ENCODE results near the gene PRR36. TPM values are rescaled to one million over a fixed set of nuclear protein-coding genes. Genes with fewer than 3 reads are reported as not detected.
A peak's percentile ranks its signal among the peaks of the same experiment; 100 is the strongest.

Gene PRR36
- total RNA-seq, 1 experiment from 2014 or later: 21.9 TPM

DNA sequence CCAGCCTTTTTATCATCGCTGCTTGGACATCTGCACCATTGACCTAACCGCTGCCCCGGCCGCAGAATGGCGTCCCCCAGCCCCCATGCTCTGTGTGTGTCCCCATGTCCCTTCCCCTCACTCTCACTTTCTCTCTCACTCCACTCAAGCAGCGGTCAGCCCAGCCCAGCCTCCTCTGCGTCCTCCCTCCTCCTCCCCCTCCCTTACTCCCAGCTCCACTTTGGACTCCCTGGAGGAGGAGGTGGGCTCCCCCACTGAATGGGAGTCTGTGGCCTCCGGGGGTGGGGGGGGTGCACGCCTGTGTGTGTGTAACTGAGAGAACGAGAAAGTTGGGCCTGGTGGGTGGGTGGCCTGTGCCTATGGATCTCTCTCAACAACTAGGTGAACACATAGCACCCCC, 31.7 kb upstream of the PRR36 start:
- Mint-ChIP-seq H3K4me1 (peaks cover 20% of the 10 kb centered on the region), H3K27me3 (ENCODE audit: low read depth) (peaks cover 13% of the 10 kb centered on the region), H3K4me3 (peak overlapping the region; percentile 60), H3K36me3 (peaks cover 4% of the 10 kb centered on the region; the same call in 1 of the 2 replicates), H3K9me3 (no peaks in the 10 kb centered on the region), H3K27ac (peak overlapping the region; percentile 38; the same call in 1 of the 2 replicates)
- no peak for ATAC-seq
- ChIA-PET CTCF (interaction anchor here (5.1 kb wide), 1 partner anchor 13 kb away, joined by 70 read pairs; the partner anchor contains the start of gene SNAPC2), POLR2A (no interaction called here)
- TF ChIP-seq ATF1 (CRISPR knock-in tag; IDR thresholded peaks at IDR 0.05) (no peak), IRF2 (CRISPR knock-in tag; IDR thresholded peaks at IDR 0.05; ENCODE audit: borderline replicate concordance, low read depth) (no peak), RELA (CRISPR knock-in tag; IDR thresholded peaks at IDR 0.05; ENCODE audit: borderline replicate concordance) (no peak)
- TF ChIP-seq, protein P1, sequence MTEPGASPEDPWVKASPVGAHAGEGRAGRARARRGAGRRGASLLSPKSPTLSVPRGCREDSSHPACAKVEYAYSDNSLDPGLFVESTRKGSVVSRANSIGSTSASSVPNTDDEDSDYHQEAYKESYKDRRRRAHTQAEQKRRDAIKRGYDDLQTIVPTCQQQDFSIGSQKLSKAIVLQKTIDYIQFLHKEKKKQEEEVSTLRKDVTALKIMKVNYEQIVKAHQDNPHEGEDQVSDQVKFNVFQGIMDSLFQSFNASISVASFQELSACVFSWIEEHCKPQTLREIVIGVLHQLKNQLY (CRISPR knock-in tag; IDR thresholded peaks at IDR 0.05): no peak
- DNase-seq (ENCODE audit: low spot score): no peak

DNA sequence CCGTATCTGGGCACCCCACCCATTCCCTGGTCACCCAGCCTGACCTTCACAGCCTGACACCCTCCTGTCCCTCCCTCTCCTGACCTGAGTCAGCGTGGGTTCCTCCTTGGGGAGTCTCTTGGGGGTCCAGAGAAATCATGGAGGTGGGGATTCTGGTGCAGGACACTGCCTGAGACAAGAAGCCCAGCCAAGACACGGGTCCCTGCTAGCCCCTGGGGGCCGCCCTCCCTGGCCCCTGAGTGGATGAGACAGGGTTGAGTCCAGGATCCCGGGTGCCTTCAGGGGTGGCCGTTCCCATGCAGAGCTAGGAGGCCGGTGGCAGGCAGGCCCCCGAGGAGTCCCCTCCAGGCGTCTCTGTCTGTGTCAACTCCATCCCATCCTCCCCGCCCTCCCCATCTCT, 31.1 kb upstream of the PRR36 start:
- DNase-seq (ENCODE audit: low spot score) (no peak), ATAC-seq (no peak)
- TF ChIP-seq, protein P2, sequence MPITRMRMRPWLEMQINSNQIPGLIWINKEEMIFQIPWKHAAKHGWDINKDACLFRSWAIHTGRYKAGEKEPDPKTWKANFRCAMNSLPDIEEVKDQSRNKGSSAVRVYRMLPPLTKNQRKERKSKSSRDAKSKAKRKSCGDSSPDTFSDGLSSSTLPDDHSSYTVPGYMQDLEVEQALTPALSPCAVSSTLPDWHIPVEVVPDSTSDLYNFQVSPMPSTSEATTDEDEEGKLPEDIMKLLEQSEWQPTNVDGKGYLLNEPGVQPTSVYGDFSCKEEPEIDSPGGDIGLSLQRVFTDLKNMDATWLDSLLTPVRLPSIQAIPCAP (CRISPR knock-in tag; IDR thresholded peaks at IDR 0.05): no peak
- TF ChIP-seq, protein P3, sequence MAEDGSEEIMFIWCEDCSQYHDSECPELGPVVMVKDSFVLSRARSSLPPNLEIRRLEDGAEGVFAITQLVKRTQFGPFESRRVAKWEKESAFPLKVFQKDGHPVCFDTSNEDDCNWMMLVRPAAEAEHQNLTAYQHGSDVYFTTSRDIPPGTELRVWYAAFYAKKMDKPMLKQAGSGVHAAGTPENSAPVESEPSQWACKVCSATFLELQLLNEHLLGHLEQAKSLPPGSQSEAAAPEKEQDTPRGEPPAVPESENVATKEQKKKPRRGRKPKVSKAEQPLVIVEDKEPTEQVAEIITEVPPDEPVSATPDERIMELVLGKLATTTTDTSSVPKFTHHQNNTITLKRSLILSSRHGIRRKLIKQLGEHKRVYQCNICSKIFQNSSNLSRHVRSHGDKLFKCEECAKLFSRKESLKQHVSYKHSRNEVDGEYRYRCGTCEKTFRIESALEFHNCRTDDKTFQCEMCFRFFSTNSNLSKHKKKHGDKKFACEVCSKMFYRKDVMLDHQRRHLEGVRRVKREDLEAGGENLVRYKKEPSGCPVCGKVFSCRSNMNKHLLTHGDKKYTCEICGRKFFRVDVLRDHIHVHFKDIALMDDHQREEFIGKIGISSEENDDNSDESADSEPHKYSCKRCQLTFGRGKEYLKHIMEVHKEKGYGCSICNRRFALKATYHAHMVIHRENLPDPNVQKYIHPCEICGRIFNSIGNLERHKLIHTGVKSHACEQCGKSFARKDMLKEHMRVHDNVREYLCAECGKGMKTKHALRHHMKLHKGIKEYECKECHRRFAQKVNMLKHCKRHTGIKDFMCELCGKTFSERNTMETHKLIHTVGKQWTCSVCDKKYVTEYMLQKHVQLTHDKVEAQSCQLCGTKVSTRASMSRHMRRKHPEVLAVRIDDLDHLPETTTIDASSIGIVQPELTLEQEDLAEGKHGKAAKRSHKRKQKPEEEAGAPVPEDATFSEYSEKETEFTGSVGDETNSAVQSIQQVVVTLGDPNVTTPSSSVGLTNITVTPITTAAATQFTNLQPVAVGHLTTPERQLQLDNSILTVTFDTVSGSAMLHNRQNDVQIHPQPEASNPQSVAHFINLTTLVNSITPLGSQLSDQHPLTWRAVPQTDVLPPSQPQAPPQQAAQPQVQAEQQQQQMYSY (CRISPR knock-in tag; IDR thresholded peaks at IDR 0.05): no peak
- no peak for TF ChIP-seq GRHL2 (CRISPR knock-in tag; IDR thresholded peaks at IDR 0.05; ENCODE audit: insufficient replicate concordance, severe bottlenecking)
- ChIA-PET CTCF (interaction anchor here (5.1 kb wide), 1 partner anchor 14 kb away, joined by 70 read pairs; the partner anchor contains the start of gene SNAPC2), POLR2A (no interaction called here)
- H3K4me3 Mint-ChIP-seq: peak overlapping the region; percentile 90
- H3K9me3 Mint-ChIP-seq: no peaks in the 10 kb centered on the region
- H3K36me3 Mint-ChIP-seq: no peaks in the 10 kb centered on the region
- peaks cover 20% of the 10 kb centered on the region for H3K4me1 Mint-ChIP-seq
- H3K27ac Mint-ChIP-seq: peak overlapping the region; percentile 34; the same call in 1 of the 2 replicates
- peaks cover 13% of the 10 kb centered on the region for H3K27me3 Mint-ChIP-seq (ENCODE audit: low read depth)

DNA sequence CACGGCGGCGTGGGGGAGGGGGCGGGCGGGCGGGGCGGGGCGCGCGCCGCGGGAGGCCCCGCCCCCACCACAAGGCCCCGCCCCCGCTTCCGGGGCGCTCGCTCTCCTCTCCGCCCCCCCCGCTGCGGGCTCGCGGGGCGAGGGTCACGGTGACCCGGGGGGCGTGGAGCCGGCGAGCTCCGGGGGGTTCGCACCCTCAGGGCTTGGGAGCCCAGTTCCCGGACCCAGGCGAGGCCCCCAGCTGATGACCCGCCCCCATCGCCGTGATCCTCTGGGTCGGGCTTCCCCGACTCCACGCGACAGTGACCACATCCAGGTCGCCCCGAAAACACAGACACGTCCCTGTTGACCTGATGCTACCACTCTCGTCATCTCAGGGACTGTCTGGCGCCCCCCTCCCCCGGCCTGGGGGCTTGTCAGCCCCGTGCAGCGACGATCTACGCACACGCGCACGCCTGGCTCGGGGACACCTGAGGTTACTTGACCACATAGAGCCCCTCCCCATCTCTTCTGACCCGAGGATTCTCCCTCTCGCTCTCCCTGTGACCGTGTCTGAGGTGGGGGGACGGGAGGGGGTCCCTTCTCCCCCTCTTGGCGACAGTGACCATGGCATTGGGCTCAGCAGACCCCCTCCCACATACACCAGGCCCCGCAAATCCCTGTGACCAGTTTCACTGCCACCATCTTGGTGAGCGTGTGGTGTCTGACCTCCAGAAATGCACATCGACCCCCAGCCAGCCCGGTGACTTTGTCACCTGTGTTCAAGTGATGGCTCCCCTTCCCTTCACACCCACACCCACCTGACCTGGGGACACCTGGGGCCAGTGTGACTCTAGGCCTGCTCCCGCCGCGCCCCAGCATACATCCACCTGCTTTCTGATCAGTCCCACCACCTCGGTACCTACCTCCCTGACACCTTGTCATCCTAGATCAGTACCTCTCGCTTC, 30.2 kb upstream of the PRR36 start:
- H3K27ac Mint-ChIP-seq: peak overlapping the region; percentile 34
- peaks cover 13% of the 10 kb centered on the region for H3K27me3 Mint-ChIP-seq (ENCODE audit: low read depth)
- DNase-seq (ENCODE audit: low spot score) (no peak), ATAC-seq (no peak; the same call in 1 of the 2 replicates)
- ChIA-PET POLR2A (interaction anchor here (0.5 to 1.8 kb wide), 8 partner anchors 16 to 336 kb away, joined by 3 to 10 read pairs (median 5); partner anchors contain the start of gene LRRC8E), CTCF (interaction anchor here (0.5 to 5.0 kb wide), 26 partner anchors 7 to 805 kb away, joined by 3 to 70 read pairs (median 5); partner anchors contain the start of genes LRRC8E, SNAPC2, TIMM44 and TRAPPC5)
- no peaks in the 10 kb centered on the region for H3K9me3 Mint-ChIP-seq
- H3K4me3 Mint-ChIP-seq: peak overlapping the region; percentile 90
- no peak for TF ChIP-seq FOXK1 (CRISPR knock-in tag; IDR thresholded peaks at IDR 0.05)
- TF ChIP-seq, protein P4, sequence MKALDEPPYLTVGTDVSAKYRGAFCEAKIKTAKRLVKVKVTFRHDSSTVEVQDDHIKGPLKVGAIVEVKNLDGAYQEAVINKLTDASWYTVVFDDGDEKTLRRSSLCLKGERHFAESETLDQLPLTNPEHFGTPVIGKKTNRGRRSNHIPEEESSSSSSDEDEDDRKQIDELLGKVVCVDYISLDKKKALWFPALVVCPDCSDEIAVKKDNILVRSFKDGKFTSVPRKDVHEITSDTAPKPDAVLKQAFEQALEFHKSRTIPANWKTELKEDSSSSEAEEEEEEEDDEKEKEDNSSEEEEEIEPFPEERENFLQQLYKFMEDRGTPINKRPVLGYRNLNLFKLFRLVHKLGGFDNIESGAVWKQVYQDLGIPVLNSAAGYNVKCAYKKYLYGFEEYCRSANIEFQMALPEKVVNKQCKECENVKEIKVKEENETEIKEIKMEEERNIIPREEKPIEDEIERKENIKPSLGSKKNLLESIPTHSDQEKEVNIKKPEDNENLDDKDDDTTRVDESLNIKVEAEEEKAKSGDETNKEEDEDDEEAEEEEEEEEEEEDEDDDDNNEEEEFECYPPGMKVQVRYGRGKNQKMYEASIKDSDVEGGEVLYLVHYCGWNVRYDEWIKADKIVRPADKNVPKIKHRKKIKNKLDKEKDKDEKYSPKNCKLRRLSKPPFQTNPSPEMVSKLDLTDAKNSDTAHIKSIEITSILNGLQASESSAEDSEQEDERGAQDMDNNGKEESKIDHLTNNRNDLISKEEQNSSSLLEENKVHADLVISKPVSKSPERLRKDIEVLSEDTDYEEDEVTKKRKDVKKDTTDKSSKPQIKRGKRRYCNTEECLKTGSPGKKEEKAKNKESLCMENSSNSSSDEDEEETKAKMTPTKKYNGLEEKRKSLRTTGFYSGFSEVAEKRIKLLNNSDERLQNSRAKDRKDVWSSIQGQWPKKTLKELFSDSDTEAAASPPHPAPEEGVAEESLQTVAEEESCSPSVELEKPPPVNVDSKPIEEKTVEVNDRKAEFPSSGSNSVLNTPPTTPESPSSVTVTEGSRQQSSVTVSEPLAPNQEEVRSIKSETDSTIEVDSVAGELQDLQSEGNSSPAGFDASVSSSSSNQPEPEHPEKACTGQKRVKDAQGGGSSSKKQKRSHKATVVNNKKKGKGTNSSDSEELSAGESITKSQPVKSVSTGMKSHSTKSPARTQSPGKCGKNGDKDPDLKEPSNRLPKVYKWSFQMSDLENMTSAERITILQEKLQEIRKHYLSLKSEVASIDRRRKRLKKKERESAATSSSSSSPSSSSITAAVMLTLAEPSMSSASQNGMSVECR (CRISPR knock-in tag; IDR thresholded peaks at IDR 0.05; ENCODE audit: borderline replicate concordance): 0 out of 2 replicates have a peak, but pooled peaks have one; percentile 22
- peak; percentile 79 for TF ChIP-seq ZNF423 (CRISPR knock-in tag; IDR thresholded peaks at IDR 0.05)
- TF ChIP-seq, protein P5, sequence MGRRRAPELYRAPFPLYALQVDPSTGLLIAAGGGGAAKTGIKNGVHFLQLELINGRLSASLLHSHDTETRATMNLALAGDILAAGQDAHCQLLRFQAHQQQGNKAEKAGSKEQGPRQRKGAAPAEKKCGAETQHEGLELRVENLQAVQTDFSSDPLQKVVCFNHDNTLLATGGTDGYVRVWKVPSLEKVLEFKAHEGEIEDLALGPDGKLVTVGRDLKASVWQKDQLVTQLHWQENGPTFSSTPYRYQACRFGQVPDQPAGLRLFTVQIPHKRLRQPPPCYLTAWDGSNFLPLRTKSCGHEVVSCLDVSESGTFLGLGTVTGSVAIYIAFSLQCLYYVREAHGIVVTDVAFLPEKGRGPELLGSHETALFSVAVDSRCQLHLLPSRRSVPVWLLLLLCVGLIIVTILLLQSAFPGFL (CRISPR knock-in tag; IDR thresholded peaks at IDR 0.05; ENCODE audit: borderline replicate concordance): no peak
- TF ChIP-seq, protein P6, sequence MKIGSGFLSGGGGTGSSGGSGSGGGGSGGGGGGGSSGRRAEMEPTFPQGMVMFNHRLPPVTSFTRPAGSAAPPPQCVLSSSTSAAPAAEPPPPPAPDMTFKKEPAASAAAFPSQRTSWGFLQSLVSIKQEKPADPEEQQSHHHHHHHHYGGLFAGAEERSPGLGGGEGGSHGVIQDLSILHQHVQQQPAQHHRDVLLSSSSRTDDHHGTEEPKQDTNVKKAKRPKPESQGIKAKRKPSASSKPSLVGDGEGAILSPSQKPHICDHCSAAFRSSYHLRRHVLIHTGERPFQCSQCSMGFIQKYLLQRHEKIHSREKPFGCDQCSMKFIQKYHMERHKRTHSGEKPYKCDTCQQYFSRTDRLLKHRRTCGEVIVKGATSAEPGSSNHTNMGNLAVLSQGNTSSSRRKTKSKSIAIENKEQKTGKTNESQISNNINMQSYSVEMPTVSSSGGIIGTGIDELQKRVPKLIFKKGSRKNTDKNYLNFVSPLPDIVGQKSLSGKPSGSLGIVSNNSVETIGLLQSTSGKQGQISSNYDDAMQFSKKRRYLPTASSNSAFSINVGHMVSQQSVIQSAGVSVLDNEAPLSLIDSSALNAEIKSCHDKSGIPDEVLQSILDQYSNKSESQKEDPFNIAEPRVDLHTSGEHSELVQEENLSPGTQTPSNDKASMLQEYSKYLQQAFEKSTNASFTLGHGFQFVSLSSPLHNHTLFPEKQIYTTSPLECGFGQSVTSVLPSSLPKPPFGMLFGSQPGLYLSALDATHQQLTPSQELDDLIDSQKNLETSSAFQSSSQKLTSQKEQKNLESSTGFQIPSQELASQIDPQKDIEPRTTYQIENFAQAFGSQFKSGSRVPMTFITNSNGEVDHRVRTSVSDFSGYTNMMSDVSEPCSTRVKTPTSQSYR (CRISPR knock-in tag; IDR thresholded peaks at IDR 0.05): no peak
- H3K36me3 Mint-ChIP-seq: no peaks in the 10 kb centered on the region
- peaks cover 20% of the 10 kb centered on the region for H3K4me1 Mint-ChIP-seq
